Left ventricle myocardium inferior (tissue), 1 donor: Measurements from ENCODE around the gene RNF148. TPM values are rescaled to one million over a fixed set of nuclear protein-coding genes. Genes with fewer than 3 reads are reported as not detected.

Experiments
- DNase-seq: peaks from one replicate; pipeline ENCODE4 v3.0.0-alpha.2; 2020
- H3K27ac ChIP-seq: fragments of 200-600 bp; replicated peaks from 2 replicates; pipeline ENCODE4 v1.8.0; 2021
- H3K27me3 ChIP-seq: fragments of 200-600 bp; 2 replicates; pipeline ENCODE4 v1.8.0; 2021; ENCODE audit warnings: low read depth
- H3K36me3 ChIP-seq: fragments of 200-600 bp; 2 replicates; pipeline ENCODE4 v1.8.0; 2021
- H3K4me1 ChIP-seq: fragments of 200-600 bp; 2 replicates; pipeline ENCODE4 v1.8.0; 2021
- H3K4me3 ChIP-seq: fragments of 200-600 bp; 2 replicates; pipeline ENCODE4 v1.8.0; 2021; ENCODE audit warnings: mild to moderate bottlenecking, moderate library complexity
- H3K9me3 ChIP-seq: fragments of 200-600 bp; replicated peaks from 2 replicates; pipeline ENCODE4 v1.8.0; 2021
- CTCF ChIP-seq: fragments of 200-600 bp; IDR thresholded peaks from 2 replicates; pipeline ENCODE4 v1.8.0; 2021; ENCODE audit warnings: antibody characterized with exemption, mild to moderate bottlenecking, borderline replicate concordance
- intact Hi-C: fragments of 100-400 bp; cut with micrococcal nuclease; formaldehyde crosslinking; loops from one replicate; pipeline ENCODE4 v1.11.0; 2022
- total RNA-seq: library from RNA; stranded (reverse); fragmentation: NEBNext Ultra II Directional; extraction: Animal tissue kit (Norgen Biotek cat#: 25700); gene quantifications from one replicate; pipeline ENCODE4 v1.2.1, GENCODE V29; 2021
- donor health status: DM: no; HTN: yes; CAD: no; lungs with severe emphysema.

RNF148 gene
- total RNA-seq, 1 donor from 2014 or later, result not detected

GRCh38 chr7:122658856-122659255, 43.9 kb downstream of the RNF148 start:
- Histone ChIP-seq H3K4me3 (no peak overlapping the region), H3K9me3 (no peaks in the 10 kb centered on the region), H3K4me1 (peaks cover 5% of the 10 kb centered on the region), H3K36me3 (no peaks in the 10 kb centered on the region), H3K27me3 (no peaks in the 10 kb centered on the region), H3K27ac (no peak overlapping the region)
- TF ChIP-seq CTCF, result no peak
- intact Hi-C loops, result no loop called here
- no peak for DNase-seq

GRCh38 chr7:122653685-122654084, 49.0 kb downstream of the RNF148 start:
- Histone ChIP-seq H3K9me3 (no peaks in the 10 kb centered on the region), H3K27me3 (no peaks in the 10 kb centered on the region), H3K27ac (no peak overlapping the region), H3K36me3 (no peaks in the 10 kb centered on the region), H3K4me1 (no peaks in the 10 kb centered on the region), H3K4me3 (no peak overlapping the region)
- intact Hi-C loops, result no loop called here
- TF ChIP-seq CTCF, result no peak
- DNase-seq, result no peak

- Histone ChIP-seq H3K36me3 (no peaks in the 10 kb centered on the region), H3K27ac (no peak overlapping the region), H3K27me3 (no peaks in the 10 kb centered on the region), H3K4me1 (no peaks in the 10 kb centered on the region), H3K9me3 (no peaks in the 10 kb centered on the region), H3K4me3 (no peak overlapping the region)
- intact Hi-C loops, result no loop called here
- TF ChIP-seq CTCF, result no peak
- no peak for DNase-seq
Observed at GRCh38 chr7:122652876-122653275, 49.8 kb downstream of the RNF148 start.

Other genes with a start within 250 kb of the RNF148 start
- gene RNF133, start 3.8 kb downstream of the RNF148 start, total RNA-seq, result 0.41 TPM
- gene CADPS2, start 183.5 kb upstream of the RNF148 start, total RNA-seq, result 11.9 TPM